ENCODE data around the gene ASTN2.

GRCh38 chr9:116939614-116940013 is 475.2 kb downstream of the ASTN2 start:
- TF ChIP-seq CTCF (IDR thresholded peaks at IDR 0.05; ENCODE audit: low read depth, low read length, poor library complexity, severe bottlenecking) (no peak), EZH2phosphoT487 (IDR thresholded peaks at IDR 0.05; ENCODE audit: borderline replicate concordance, low read length) (no peak)

Measured in DOHH2 (cell line).